GM19372 (cell line): ENCODE results near the gene GTF2IRD1.

Experiments
- ATAC-seq: cut with Tn5 transposase; IDR thresholded peaks from one replicate; pipeline ENCODE4 v1.9.1; 2021; ENCODE audit warnings: mild to moderate bottlenecking, low read depth, moderate library complexity; ENCODE audit not compliant: unreplicated experiment

The GTF2IRD1 gene

GRCh38 chr7:74464931-74465886 lies 11.5 kb downstream of the GTF2IRD1 start:
- no peak for ATAC-seq

GRCh38 chr7:74466196-74466813 lies 12.6 kb downstream of the GTF2IRD1 start:
- no peak for ATAC-seq

- ATAC-seq: no peak
Measured at GRCh38 chr7:74467876-74468275, 14.2 kb downstream of the GTF2IRD1 start.

- no peak for ATAC-seq
Measured at GRCh38 chr7:74470504-74470903, 16.8 kb downstream of the GTF2IRD1 start.

- no peak for ATAC-seq
Measured at GRCh38 chr7:74473116-74473515, 19.4 kb downstream of the GTF2IRD1 start.

- no peak for ATAC-seq
Measured at GRCh38 chr7:74474271-74474865, 20.7 kb downstream of the GTF2IRD1 start.

GRCh38 chr7:74475243-74475986 lies 21.7 kb downstream of the GTF2IRD1 start:
- no peak for ATAC-seq

GRCh38 chr7:74475987-74476350 lies 22.3 kb downstream of the GTF2IRD1 start:
- ATAC-seq: no peak

GRCh38 chr7:74476626-74477025 lies 22.9 kb downstream of the GTF2IRD1 start:
- ATAC-seq: no peak

GRCh38 chr7:74478671-74479065 lies 25.0 kb downstream of the GTF2IRD1 start:
- ATAC-seq: no peak

GRCh38 chr7:74479066-74479781 lies 25.5 kb downstream of the GTF2IRD1 start:
- no peak for ATAC-seq

GRCh38 chr7:74479961-74480829 lies 26.5 kb downstream of the GTF2IRD1 start:
- ATAC-seq: no peak

- no peak for ATAC-seq
Measured at GRCh38 chr7:74480861-74481417, 27.2 kb downstream of the GTF2IRD1 start.

GRCh38 chr7:74481458-74482196 lies 27.9 kb downstream of the GTF2IRD1 start:
- no peak for ATAC-seq

- no peak for ATAC-seq
Measured at GRCh38 chr7:74482197-74482467, 28.4 kb downstream of the GTF2IRD1 start.

GRCh38 chr7:74482629-74483401 lies 29.1 kb downstream of the GTF2IRD1 start:
- ATAC-seq: no peak

- no peak for ATAC-seq
Measured at GRCh38 chr7:74483402-74484336, 30.0 kb downstream of the GTF2IRD1 start.
